ENCODE data around the gene CFI. TPM values are rescaled to one million over a fixed set of nuclear protein-coding genes. Genes with fewer than 3 reads are reported as not detected.
A peak's percentile ranks its signal among the peaks of the same experiment; 100 is the strongest.

Gene CFI
- total and polyA plus RNA-seq, 9 of the 15 experiments (the other 6 are each of a cell fraction or from before 2014, with no cell fraction given): 0.30 to 8.4 (median 0.95) TPM

GRCh38 chr4:109729718-109730618, 71.8 kb downstream of the CFI start, which contains the start of gene PLA2G12A (continued):
- TF ChIP-seq UBTF (IDR thresholded peaks at IDR 0.05; ENCODE audit: borderline replicate concordance in 1 of 2, low read depth in 2 of 2, low read length in 2 of 2): peak in 1 of 2 experiments; percentile 51; a peak in 1 of 4 replicates
- TF ChIP-seq ZNF740 (CRISPR knock-in tag; IDR thresholded peaks at IDR 0.05): peak; percentile 22; the same call in 1 of the 2 replicates
- peak in 1 of 2 experiments; percentile 73; a peak in 2 of 4 replicates for TF ChIP-seq ZNF740 (tag; IDR thresholded peaks at IDR 0.05)
- peak; percentile 49; the same call in 1 of the 2 replicates for TF ChIP-seq E2F4 (CRISPR knock-in tag; IDR thresholded peaks at IDR 0.05; ENCODE audit: low read depth)
- no peak for TF ChIP-seq ZNF551 (CRISPR knock-in tag; IDR thresholded peaks at IDR 0.05)
- TF ChIP-seq NEUROD1 (IDR thresholded peaks at IDR 0.05; ENCODE audit: borderline replicate concordance, low read depth, low read length, partially characterized antibody): peak; percentile 43
- peak in 1 of 2 experiments; percentile 64; a peak in 1 of 4 replicates for TF ChIP-seq SIN3A (IDR thresholded peaks at IDR 0.05; ENCODE audit: borderline replicate concordance in 2 of 2, control insufficient read depth in 1 of 2, low read depth in 2 of 2, low read length in 2 of 2)
- TF ChIP-seq ZBTB7A (IDR thresholded peaks at IDR 0.05; ENCODE audit: borderline replicate concordance, control insufficient read depth, low read depth, low read length): peak; percentile 54
- TF ChIP-seq E2F5 (CRISPR knock-in tag; IDR thresholded peaks at IDR 0.05): no peak
- TF ChIP-seq MTA1 (IDR thresholded peaks at IDR 0.05; ENCODE audit: borderline replicate concordance): no peak
- peak; percentile 77 for TF ChIP-seq GMEB1 (CRISPR knock-in tag; IDR thresholded peaks at IDR 0.05)
- TF ChIP-seq CHD1 (IDR thresholded peaks at IDR 0.05; ENCODE audit: low read length): peak; percentile 56
- TF ChIP-seq SAP30 (IDR thresholded peaks at IDR 0.05; ENCODE audit: borderline replicate concordance, insufficient read depth, low read depth, low read length, poor library complexity, severe bottlenecking): peak; percentile 64
- TF ChIP-seq RB1 (IDR thresholded peaks at IDR 0.05; ENCODE audit: low read depth): peak; percentile 74
- TF ChIP-seq ZBTB9 (CRISPR knock-in tag; IDR thresholded peaks at IDR 0.05): peak; percentile 68
- no peak for TF ChIP-seq FOXP1 (CRISPR knock-in tag; IDR thresholded peaks at IDR 0.05)

Data from K562 (cell line).